ENCODE measurements around the gene UCN2.
A peak's percentile ranks its signal among the peaks of the same experiment; 100 is the strongest.

Gene UCN2, protein sequence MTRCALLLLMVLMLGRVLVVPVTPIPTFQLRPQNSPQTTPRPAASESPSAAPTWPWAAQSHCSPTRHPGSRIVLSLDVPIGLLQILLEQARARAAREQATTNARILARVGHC

DNA sequence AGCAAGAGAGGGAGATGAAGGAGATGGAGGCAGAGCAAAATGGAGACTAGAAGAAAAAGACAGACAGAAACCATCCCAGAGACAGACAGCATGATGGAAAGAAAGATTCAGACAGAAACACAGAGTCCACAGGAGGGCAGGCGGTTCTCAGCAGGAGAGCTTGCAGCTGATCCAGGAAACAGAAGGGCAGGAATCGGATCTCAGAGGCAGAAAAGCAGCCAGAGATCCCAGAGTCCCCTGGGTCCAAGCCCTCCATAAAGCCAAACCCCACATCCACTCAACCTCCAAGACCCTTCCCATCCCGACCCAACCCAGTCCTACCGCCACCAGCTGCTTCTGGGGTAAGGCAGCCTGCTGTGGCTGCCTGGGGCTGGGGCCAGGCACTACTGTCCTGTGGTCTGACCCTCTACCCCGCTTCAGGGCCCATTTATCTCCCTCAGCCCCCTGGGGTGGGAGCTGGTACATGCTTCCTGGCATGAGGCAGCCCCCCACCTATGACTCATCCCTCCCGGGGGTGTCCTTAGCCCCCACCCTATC, at the start of gene UCN2:
UCN2 (minus strand) TSS at position 400 of the 537 bp plus-strand sequence. CDS start 657 bp downstream, outside the sequence.
- DNase-seq, result no peak

DNA sequence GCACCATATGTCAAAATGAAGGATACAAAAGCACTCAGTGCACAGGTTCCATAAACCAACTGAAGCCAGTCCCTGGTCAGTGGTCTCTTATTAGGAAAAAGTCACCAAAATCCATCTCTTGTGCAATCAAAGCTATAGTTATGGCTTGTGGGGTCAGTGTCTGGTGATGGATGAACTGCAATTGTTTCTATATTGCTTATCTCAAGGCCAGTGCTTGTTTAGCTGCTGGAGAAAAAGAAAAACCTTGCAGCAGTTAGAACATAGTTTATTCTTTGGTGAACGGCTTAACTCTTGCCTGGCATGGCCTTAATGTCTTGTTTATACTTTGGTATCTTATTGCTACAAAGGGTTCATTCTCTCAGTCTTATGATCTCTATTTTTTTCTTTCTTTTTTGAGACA, 48.7 kb upstream of the UCN2 start:
- no peak for DNase-seq

DNA sequence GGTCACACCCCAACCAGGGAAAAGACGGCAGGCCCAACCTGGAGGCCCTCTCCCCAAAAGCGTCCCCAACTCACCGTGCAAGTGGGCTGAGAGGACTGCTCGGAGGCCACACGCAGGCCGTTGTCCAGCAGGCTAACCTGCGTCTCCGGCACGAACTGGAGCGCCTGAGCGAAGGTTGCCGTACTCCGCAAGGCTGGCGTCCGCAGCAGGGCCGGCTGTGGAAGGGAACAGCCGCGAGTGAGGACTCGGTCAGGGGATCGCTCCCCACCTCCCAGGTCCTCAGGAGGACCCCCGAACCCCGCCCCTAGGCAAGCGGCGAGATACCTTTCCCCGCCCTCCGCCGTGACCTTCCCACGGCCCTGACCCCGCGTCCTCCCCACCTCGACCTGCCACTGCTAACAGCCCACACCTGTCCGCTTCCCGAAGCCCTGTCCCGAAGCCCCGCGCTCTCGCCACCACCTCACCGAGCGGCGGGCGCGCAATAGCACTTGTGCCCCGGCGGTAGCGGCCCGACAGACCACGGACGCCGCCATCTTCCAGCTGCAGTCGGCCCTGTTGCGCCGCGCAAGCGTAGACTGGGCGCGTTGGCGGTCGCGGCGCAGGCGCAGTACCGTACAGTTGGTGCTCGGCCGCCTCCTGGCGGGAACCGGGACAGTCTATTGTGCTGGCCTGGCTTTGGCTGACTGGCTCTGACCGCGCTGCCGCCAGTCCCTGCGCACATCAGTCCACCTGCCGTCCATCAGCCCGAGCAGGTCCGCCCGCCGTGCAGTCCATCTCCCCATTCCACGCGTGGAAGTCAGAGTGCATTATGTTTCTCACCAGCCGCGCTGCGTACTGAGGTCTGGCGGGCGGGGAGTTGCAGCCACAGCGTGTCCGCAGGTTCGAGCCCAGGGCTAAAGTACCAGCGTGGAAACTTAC, 45.8 kb upstream of the UCN2 start, which contains the start of gene UQCRC1:
UQCRC1 (minus strand) TSS at position 559 of the 918 bp plus-strand sequence; CDS start at position 533, 26 bp downstream.
- peak; percentile 35 for DNase-seq

DNA sequence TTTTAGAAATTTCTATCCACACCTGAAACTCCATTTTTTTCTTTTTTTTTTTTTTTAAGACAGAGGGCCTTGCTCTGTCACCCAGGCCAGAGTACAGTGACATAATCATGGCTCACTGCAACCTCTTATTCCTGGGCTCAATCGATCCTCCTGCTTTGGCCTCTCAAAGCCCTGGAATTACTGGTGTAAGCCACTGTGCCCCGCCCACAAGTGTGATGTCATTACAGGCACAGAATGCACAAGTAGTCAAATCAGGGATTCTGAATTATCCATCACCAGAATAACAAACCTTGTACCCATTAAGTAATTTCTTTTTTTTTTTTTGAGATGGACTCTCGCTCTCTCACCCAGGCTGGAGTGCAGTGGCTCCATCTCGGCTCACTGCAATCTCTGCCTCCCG, 43.9 kb upstream of the UCN2 start:
- no peak for DNase-seq

DNA sequence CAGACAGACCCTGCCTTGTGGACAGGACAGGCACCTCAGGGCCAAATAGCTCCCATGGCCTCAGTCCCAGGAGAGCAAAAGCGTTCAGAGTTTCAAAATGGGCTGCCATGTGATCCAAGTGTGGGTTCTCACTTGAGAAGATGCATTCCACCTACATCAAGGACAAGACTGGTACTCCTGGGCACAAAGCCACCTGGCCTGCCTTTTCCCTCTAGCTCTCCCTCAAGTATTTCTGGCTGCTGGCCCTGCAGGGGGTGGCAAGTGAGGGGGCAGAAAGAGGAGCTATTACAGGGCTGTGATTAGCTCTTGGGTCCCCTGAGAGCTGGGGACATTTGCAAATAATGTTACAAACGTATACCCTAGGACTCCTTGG, 38.0 kb upstream of the UCN2 start:
- DNase-seq, result no peak

DNA sequence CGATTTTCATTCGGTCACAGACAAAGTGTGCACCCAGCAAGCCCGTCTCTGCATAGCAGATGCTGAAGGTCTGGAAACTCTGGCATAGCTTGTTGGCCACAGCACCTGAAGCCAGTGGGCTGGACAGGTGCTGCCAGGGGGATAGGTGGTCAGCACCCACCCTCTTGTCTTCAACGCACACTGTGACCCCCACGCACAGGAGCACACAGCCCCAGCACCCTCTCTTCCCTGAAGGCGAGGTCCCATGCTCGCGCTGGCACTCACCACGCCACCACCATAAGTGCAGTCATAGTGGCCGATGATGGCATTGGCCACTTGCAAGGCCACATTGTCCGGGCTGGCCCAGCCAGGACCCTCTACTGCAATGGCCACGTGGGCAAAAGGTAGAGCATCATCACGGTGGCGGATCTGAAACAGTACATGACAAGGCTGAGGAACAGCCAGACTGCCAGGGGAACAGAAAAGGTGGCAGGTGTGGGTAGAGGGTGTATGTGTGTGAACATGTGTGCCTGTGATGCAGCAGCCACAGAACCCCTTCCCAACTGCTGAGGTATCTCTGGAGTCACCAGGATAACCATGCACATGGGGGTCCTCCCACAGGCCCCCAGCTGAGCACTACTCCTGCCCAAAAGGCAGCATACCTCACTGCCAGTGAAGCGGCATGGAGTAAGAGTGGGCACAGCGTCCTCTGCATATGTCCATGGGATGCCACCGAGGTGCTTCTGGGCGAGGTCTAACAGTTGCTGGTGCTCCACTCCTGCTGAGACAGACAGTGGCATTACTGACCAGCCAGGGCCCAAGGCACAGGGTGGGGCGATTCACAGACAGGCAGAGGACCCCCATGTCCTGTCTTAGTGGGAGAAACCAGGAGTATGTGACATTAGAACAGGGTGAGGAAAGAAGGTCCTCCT, 37.4 kb upstream of the UCN2 start:
- DNase-seq, result no peak

DNA sequence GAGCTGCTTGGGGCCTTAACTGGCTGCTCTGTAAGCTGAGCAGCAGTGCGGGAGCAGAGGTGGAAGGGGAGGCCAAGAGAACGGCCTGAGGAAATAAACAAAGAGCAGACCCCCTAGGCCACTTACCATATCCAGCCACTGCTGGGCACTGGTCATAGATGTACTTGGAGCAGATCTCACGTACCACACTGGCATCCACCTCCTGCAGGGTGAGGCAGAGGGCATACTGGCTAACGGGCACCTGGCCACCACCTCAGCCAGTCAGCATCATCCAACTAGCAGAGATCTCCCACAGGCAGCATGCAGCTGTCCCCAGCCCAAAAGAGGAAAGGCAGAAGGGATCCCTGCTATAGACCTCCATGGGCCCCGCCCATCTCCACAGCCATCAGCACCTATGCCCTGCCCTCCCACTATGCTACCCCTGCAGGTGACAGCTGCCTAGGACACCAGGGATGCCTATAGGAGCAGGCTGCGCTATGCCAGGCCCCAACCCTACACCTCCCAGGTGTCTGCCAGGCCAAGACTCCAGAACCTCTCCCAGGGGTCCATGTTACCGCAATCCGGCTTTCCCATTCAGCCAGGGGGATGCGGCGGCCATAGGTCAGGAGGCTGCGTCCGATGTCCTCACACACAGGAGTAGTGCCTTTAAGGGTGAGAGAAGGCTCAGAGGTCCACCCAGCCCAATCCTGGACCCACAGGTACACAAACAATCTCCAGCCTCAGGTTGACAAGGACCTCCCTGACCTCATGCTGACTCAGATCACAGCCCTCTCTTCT, 36.1 kb upstream of the UCN2 start:
- no peak for DNase-seq

DNA sequence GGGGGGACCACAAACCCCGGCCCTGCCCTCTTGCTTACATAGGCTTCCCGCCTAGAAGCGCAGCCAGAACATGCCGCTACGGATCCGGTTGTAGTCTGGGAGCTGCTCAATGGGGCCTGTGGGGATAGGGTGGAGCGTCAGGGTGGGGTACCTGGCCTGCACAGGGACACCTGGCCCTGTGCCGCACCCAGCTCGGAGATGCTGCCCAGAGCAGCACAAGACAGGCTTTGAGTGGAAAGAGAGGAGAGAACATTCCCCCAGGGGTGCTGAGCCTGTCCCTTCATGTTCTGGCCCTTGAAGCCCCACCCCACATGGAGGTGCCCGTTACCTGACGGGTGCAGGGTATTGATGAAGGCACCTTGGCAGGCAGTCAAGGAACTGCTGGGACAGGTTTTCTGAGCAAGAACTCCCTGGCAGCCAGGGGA, 35.5 kb upstream of the UCN2 start:
- no peak for DNase-seq

DNA sequence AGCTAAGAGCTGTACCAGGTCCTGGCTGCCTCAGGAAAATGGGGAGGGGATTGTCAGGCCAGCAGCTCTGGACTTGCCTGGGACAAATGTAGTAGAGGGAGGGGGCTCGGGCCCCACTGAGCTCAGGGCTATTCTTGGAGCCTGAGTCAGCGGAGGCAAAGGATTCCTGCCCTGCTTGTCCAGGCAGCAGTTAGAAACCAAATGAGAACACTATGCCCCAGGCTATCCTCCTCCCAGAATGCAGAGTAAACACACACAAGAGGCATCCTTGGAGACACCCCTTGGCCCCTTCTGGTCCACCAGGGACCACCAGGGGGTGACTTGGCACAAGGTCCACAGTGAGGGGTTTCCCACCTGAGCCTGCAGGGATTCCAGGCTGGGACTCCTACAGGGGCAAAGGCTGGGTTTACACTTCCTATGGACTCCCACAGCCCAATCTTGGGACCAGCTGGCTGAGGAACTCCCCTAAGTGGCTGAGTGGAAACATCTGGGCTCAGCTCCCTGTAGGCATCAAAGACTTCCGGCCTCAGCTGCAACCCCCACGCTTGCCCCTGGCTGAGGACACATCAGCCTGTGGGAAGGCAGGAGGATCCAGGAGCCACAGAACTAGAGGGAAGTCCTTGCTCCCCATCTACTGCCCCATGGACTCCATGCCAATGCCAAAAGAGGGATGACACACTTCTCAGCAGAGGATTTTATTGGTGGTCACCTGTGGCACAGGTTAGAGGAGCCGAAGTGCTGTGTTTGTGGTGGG, 34.9 kb upstream of the UCN2 start:
- DNase-seq, result no peak

DNA sequence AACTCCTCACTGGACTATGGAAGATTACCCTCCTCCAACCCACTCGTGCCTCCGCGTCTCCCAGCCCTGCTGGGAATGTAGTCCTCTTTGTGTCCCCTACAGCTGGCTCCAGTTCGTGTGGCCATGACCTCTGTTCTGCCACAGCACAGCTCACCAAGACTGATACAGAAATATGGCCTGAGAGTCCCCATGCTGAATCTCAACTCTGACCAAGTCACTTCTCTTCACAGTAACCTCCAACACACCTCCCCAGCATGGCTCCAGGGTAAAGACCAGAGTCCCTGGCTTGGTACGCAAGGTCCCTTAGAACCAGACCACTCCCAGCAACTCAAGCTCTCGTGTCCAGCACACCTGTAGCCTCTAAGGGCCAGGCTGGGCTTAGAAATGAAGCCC, 33.8 kb upstream of the UCN2 start:
- no peak for DNase-seq

DNA sequence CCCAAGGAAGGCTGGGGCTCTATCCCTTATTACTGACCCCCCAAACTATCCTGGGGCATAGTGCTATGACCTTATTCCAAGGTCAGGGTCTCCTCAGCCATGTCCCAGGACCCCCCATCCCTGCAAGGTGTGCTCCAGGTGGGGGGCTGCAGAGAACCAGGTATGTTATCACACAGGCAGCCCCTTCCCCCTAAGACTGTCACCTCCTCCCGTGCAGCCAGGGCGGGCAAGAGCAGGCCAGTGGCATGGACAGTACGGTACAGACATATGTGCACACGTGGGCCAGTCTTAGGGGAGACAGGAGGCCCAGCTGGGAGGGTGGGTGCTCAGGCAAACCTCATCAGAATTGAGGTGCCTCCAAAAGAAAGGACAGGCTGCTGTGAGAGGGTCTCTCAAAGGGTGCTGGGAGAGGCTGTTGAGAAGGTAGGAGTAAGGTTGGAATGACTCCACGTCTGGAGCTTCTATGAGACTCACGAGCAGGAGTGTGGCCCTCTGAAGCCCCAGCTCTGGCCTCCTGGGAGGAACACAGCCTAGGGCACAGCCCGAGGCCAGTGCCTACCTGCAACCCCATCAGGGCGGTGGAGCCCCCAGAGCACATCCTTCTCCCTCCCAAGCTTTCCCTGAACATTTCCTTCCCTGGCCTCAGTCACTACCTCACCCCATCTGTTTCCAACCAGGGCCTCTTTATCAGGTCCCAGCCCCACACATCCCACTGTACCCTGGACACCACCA, 33.3 kb upstream of the UCN2 start:
- no peak for DNase-seq

DNA sequence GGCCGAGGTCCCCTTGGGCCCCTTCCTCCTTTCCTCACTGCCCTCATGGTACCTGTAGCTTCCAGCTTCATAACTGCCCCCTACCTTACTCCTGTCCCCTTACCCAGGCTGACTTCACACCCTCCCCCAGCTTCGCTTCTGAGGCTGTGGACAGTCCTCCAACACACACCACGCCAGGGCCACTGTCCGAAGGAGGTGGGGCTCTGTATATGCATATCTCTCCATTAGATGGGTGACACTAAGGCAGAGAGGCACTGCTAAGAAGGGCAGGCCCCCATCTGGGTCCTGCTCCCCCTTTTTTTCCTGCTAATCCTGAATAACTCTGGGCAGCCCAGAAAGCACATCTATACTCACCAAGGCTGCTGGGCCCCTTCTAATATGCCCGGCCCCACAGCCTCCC, 32.6 kb upstream of the UCN2 start:
- no peak for DNase-seq

DNA sequence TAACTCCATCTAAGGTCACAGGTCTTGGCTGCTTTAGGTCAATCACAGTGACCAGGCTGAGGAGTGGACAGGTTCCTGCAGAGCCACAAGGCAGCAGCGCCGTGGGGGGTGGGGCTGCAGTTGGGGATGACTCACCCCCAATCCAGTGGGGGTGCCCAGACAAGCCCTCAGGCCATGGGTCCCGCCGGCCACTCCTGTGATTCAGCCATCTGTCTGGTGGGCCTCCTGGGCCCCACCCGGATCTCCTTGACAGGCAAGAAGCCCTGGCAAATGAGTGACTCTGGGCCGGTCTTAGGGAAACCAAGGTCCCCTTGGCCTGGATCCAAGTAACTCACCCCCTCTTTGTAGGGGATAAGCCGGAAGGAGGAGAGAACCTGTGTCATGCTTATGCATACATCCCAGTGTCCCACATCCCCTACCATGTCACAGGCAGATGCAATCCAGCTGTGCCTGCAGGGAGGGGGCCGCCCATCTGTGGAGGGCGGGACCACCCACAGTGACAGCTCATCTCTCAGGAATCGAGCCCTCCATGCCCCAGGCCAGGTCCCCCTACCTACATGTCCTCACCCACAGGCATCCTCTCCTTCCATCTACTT, 32.0 kb upstream of the UCN2 start:
- no peak for DNase-seq

DNA sequence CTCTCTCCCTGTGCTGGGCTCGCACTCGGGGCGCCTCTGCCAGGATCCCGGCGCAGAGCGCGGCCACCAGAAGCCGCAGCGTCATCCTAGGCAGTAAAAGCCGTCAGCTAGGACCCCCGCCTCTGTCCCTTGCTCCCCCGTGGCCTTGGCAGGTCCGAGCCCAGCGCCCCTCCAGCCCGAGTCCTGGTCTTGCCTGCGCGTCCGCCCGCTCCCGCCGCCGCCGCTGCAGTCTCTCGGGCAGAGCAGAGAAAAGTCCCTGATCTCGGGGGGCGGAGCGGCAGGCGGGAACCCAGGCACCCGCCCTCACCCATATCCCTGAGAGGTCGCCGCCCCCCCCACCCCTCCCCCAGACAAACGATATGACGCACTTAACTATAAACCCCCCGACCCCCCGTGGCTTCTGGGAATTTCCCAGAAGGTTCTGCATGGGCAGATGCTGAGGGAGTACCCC, 31.5 kb upstream of the UCN2 start, which contains the start of gene COL7A1:
COL7A1 (minus strand) TSS at position 255 of the 451 bp plus-strand sequence; CDS start at position 85, 170 bp downstream.
- no peak for DNase-seq

DNA sequence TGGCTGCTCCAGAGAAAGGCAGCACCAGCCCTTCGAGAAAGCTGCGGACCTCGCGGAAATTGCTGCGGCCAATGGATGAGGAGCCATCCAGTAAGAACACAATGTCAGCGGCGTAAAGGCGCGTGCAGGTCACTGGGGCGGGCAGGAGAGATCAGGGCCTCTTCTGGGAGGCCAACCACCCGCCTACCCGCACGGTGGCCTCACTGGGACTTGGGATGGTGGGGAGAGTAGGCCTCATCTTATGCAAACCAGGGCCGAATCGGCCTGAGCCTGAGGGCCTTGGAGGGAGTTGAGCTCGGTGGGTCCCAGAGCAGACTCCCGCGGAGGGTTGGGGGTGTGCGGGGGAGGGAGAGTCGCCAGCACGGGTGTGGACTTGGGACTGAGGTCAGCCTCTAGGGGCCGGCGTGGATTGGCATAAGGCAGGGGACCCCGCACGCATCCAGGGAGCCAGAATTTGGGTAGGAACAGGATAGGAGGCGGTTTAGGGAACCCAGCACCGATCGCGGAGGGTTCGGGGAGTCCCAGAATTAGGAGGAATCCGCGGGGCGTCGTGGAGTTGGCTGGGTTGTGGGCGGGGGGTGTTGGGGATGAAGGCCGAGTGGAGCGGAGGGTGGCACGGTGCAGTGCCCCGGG, 31.0 kb upstream of the UCN2 start:
- no peak for DNase-seq

DNA sequence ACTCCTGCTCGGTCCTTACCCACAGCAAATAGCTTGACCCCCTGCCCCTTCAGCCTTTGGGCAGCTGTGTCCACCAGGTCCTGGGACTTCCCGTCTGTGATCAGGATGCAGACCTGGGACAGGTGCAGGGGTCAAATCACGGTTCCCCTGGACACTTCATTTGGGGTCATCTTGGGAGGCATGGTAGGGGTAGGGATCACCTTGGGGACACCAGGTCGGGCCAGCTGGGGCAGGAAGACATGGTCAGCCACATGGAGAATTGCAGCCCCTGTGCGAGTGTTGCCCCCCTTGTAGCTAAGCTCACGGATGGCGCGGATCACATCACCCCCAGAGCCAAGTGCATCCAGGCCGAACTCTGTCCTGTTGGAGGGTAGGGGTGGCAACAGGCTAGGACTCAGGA, 29.8 kb upstream of the UCN2 start:
- DNase-seq, result no peak

DNA sequence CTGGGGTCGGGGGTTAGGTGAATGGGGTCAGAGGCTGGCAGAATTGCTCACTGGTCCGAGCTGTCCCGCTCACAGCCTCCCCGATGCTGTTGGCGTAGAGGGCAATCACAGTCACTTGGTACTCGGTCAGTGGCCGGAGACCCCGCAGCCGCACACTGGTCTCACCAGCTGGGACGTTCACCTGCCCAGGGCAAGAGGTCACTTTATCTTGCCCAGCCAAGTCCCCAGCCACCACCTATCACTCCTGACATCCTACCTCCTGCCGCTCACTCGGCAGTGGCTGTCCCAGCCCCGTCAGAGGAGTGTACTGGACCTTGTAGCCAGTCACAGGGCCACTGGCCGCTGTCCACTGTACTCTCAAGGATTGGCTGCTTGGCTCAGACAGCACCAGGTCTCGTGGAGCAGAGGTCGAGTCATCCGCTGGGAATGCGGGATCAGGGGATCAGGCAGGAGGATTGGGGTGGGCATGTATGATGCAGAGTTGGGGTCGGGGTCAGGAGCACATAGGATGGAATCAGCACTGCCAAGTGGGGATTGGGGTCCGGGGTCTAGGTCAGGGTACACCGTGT, 29.0 kb upstream of the UCN2 start:
- DNase-seq, result no peak

DNA sequence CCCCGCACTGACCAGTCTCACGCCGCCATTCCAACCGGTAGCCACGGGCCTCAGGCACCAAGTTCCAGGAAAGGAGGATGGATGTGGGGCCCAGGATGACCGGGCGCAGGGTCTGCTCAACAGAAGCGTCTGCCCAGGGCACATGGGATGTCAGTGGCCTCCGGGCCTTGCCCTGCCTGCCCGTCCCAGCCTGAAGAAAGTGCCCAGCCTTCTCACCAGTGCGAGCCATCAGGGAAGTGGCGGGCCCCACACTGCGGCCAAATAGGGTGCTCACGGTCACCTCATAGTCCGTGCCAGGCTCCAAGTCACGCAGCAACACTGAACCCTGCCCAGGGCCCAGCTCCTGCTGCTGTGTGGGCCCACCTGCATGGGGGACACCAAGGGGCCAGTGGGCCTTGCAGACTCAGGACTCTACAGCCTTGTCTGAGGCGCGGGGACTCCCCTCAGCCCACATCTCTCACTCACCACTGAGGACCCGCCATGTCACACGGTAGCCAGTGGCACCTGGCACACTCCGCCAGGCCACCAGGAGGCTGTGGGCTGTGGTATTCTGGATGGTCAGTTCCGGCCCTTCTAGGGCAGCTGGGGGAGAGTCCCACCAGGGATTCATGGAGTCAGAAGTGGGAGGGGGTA, 28.4 kb upstream of the UCN2 start:
- DNase-seq, result no peak

DNA sequence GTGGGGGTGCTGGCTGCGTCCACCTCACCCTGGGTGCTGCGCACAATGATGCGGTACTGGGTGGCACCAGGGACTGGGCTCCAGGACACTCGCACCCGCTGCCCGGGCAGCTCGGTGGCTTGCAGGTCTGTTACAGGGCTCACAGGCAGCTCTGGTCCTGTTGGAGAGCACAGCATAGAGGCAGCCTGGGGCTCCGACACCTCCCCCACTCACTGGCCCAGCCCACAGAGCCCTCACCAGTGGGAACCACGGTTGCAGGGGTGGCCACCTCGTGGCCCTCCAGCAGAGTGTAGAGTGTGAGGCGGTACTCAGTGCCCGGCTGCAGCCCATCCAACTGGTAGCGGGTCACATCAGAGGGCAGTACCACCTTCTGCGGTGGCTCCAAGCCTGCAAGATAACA, 27.9 kb upstream of the UCN2 start:
- no peak for DNase-seq
